WTC11 (cell line): Measurements from ENCODE around the gene RCAN3. TPM values are rescaled to one million over a fixed set of nuclear protein-coding genes. Genes with fewer than 3 reads are reported as not detected.

ENCODE experiments used
- ATAC-seq: fragments of 200-7000 bp; cut with Tn5 transposase; 2 replicates; pipeline ENCODE4 v1.10.0; 2021; ENCODE audit warnings: mild to moderate bottlenecking, moderate library complexity
- CTCF ChIA-PET: fragments of 300-600 bp; sonication (Branson Sonifier 250); formaldehyde crosslinking; loops from one replicate; lab custom pipeline; 2021; ENCODE audit warnings: antibody characterized with exemption; lab: Charles Lee
- POLR2A ChIA-PET: fragments of 350-600 bp; sonication (Branson Sonifier 250); formaldehyde crosslinking; loops from one replicate; lab custom pipeline; 2021; ENCODE audit warnings: antibody characterized with exemption; lab: Charles Lee
- DNase-seq: peaks from one replicate; pipeline ENCODE4 v3.0.0; 2021; ENCODE audit warnings: low spot score
- H3K27ac Mint-ChIP-seq: 2 replicates; pipeline ENCODE4 v1.8.0; 2021; ENCODE audit warnings: mixed read lengths
- H3K27me3 Mint-ChIP-seq: 2 replicates; pipeline ENCODE4 v1.8.0; 2021; ENCODE audit warnings: low read depth, mild to moderate bottlenecking, moderate library complexity, mixed read lengths
- H3K36me3 Mint-ChIP-seq: 2 replicates; pipeline ENCODE4 v1.8.0; 2021; ENCODE audit warnings: mixed read lengths
- H3K4me1 Mint-ChIP-seq: 2 replicates; pipeline ENCODE4 v1.8.0; 2022; ENCODE audit warnings: mixed read lengths
- H3K4me3 Mint-ChIP-seq: 2 replicates; pipeline ENCODE4 v1.8.0; 2021; ENCODE audit warnings: mild to moderate bottlenecking, moderate library complexity, mixed read lengths
- H3K9me3 Mint-ChIP-seq: 2 replicates; pipeline ENCODE4 v1.8.0; 2021; ENCODE audit warnings: mixed read lengths
- CBFB ChIP-seq: sonication (generic); formaldehyde crosslinking; IDR thresholded peaks from 2 replicates; pipeline ENCODE4 v1.8.1; 2022; ENCODE audit warnings: mild to moderate bottlenecking, low read depth, missing genetic modification reagents
- FOXJ3 ChIP-seq: sonication (generic); formaldehyde crosslinking; IDR thresholded peaks from 2 replicates; pipeline ENCODE4 v1.9.0; 2021; ENCODE audit warnings: missing genetic modification reagents, mild to moderate bottlenecking, borderline replicate concordance
- MXD4 ChIP-seq: fragments of 250-450 bp; sonication (Bioruptor Pico); IDR thresholded peaks from 2 replicates; pipeline ENCODE4 v1.8.0; 2021; ENCODE audit warnings: mild to moderate bottlenecking, moderate library complexity, borderline replicate concordance
- SOX15 ChIP-seq: fragments of 250-450 bp; sonication (Bioruptor Pico); IDR thresholded peaks from 2 replicates; pipeline ENCODE4 v1.9.0; 2021; ENCODE audit warnings: mild to moderate bottlenecking
- SP1 ChIP-seq: sonication (generic); formaldehyde crosslinking; conservative IDR thresholded peaks from 2 replicates; pipeline ENCODE4 v1.8.1; 2022; ENCODE audit warnings: missing genetic modification reagents
- ZNF281 ChIP-seq: sonication (generic); formaldehyde crosslinking; IDR thresholded peaks from 2 replicates; pipeline ENCODE4 v1.8.0; 2023; ENCODE audit warnings: mild to moderate bottlenecking, missing genetic modification reagents
- ZNF396 ChIP-seq: fragments of 250-450 bp; sonication (Bioruptor Pico); IDR thresholded peaks from 2 replicates; pipeline ENCODE4 v1.8.0; 2021; ENCODE audit warnings: mild to moderate bottlenecking, moderate library complexity, borderline replicate concordance
- total RNA-seq: library from RNA; stranded (reverse); gene quantifications from 3 replicates; pipeline ENCODE4 v1.2.3, GENCODE V29; 2021
- TF ChIP-seq, protein P1 (sequence below): sonication (generic); formaldehyde crosslinking; IDR thresholded peaks from 2 replicates; pipeline ENCODE4 v1.8.0; 2023; ENCODE audit warnings: missing genetic modification reagents
- TF ChIP-seq, protein P2 (sequence below): sonication (generic); formaldehyde crosslinking; IDR thresholded peaks from 2 replicates; pipeline ENCODE4 v1.8.0; 2022; ENCODE audit warnings: missing genetic modification reagents
- TF ChIP-seq, protein P3 (sequence below): sonication (generic); formaldehyde crosslinking; IDR thresholded peaks from 2 replicates; pipeline ENCODE4 v1.8.1; 2022; ENCODE audit warnings: missing genetic modification reagents, borderline replicate concordance
- TF ChIP-seq, protein P4 (sequence below): fragments of 250-450 bp; sonication (Bioruptor Pico); IDR thresholded peaks from 2 replicates; pipeline ENCODE4 v1.9.0; 2021; ENCODE audit warnings: moderate library complexity, mild to moderate bottlenecking, inconsistent platforms, borderline replicate concordance

Gene RCAN3
- total RNA-seq, 1 experiment from 2014 or later: 23.3 TPM

DNA sequence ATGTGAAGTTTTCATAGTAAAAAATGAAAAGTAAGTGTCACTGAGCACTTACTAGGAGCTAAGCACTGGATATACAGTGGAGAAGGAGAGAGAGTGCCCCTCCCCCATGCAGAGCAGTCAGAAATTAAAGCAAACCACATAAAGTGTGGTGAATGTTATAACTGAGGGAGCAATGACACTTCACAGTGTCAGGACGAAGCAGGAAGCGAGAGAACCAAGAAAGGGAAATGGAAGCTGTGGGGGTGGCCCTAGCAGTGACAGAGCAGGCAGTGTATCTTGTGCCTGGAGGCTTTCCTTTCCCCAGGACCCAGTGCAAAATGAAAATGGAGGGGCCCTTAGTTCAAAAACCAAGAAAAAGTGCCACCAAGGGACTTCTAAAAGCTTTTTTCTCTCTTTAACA, 21.5 kb upstream of the RCAN3 start:
- POLR2A ChIA-PET: no interaction called here
- no peak for DNase-seq
- H3K4me1 Mint-ChIP-seq: peaks cover 20% of the 10 kb centered on the region
- TF ChIP-seq FOXJ3 (CRISPR knock-in tag) (no peak), SOX15 (CRISPR knock-in tag) (no peak), SP1 (CRISPR knock-in tag) (no peak), ZNF396 (CRISPR knock-in tag) (no peak)
- TF ChIP-seq, protein P1, sequence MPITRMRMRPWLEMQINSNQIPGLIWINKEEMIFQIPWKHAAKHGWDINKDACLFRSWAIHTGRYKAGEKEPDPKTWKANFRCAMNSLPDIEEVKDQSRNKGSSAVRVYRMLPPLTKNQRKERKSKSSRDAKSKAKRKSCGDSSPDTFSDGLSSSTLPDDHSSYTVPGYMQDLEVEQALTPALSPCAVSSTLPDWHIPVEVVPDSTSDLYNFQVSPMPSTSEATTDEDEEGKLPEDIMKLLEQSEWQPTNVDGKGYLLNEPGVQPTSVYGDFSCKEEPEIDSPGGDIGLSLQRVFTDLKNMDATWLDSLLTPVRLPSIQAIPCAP (CRISPR knock-in tag): no peak
- TF ChIP-seq, protein P2, sequence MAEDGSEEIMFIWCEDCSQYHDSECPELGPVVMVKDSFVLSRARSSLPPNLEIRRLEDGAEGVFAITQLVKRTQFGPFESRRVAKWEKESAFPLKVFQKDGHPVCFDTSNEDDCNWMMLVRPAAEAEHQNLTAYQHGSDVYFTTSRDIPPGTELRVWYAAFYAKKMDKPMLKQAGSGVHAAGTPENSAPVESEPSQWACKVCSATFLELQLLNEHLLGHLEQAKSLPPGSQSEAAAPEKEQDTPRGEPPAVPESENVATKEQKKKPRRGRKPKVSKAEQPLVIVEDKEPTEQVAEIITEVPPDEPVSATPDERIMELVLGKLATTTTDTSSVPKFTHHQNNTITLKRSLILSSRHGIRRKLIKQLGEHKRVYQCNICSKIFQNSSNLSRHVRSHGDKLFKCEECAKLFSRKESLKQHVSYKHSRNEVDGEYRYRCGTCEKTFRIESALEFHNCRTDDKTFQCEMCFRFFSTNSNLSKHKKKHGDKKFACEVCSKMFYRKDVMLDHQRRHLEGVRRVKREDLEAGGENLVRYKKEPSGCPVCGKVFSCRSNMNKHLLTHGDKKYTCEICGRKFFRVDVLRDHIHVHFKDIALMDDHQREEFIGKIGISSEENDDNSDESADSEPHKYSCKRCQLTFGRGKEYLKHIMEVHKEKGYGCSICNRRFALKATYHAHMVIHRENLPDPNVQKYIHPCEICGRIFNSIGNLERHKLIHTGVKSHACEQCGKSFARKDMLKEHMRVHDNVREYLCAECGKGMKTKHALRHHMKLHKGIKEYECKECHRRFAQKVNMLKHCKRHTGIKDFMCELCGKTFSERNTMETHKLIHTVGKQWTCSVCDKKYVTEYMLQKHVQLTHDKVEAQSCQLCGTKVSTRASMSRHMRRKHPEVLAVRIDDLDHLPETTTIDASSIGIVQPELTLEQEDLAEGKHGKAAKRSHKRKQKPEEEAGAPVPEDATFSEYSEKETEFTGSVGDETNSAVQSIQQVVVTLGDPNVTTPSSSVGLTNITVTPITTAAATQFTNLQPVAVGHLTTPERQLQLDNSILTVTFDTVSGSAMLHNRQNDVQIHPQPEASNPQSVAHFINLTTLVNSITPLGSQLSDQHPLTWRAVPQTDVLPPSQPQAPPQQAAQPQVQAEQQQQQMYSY (CRISPR knock-in tag): no peak
- TF ChIP-seq, protein P3, sequence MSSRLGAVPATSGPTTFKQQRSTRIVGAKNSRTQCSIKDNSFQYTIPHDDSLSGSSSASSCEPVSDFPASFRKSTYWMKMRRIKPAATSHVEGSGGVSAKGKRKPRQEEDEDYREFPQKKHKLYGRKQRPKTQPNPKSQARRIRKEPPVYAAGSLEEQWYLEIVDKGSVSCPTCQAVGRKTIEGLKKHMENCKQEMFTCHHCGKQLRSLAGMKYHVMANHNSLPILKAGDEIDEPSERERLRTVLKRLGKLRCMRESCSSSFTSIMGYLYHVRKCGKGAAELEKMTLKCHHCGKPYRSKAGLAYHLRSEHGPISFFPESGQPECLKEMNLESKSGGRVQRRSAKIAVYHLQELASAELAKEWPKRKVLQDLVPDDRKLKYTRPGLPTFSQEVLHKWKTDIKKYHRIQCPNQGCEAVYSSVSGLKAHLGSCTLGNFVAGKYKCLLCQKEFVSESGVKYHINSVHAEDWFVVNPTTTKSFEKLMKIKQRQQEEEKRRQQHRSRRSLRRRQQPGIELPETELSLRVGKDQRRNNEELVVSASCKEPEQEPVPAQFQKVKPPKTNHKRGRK (CRISPR knock-in tag): no peak
- TF ChIP-seq, protein P4, sequence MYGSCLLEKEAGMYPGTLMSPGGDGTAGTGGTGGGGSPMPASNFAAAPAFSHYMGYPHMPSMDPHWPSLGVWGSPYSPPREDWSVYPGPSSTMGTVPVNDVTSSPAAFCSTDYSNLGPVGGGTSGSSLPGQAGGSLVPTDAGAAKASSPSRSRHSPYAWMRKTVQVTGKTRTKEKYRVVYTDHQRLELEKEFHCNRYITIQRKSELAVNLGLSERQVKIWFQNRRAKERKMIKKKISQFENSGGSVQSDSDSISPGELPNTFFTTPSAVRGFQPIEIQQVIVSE (CRISPR knock-in tag): no peak
- no peak overlapping the region for H3K4me3 Mint-ChIP-seq
- CTCF ChIA-PET: interaction anchor here (0.6 to 2.0 kb wide), 3 partner anchors 66 to 159 kb away, joined by 3 to 13 read pairs (median 5); partner anchors contain the start of gene NIPAL3
- ATAC-seq: peak; percentile 70
- H3K27me3 Mint-ChIP-seq: no peaks in the 10 kb centered on the region
- H3K27ac Mint-ChIP-seq: peak overlapping the region; percentile 62
- H3K36me3 Mint-ChIP-seq: no peaks in the 10 kb centered on the region
- no peaks in the 10 kb centered on the region for H3K9me3 Mint-ChIP-seq

DNA sequence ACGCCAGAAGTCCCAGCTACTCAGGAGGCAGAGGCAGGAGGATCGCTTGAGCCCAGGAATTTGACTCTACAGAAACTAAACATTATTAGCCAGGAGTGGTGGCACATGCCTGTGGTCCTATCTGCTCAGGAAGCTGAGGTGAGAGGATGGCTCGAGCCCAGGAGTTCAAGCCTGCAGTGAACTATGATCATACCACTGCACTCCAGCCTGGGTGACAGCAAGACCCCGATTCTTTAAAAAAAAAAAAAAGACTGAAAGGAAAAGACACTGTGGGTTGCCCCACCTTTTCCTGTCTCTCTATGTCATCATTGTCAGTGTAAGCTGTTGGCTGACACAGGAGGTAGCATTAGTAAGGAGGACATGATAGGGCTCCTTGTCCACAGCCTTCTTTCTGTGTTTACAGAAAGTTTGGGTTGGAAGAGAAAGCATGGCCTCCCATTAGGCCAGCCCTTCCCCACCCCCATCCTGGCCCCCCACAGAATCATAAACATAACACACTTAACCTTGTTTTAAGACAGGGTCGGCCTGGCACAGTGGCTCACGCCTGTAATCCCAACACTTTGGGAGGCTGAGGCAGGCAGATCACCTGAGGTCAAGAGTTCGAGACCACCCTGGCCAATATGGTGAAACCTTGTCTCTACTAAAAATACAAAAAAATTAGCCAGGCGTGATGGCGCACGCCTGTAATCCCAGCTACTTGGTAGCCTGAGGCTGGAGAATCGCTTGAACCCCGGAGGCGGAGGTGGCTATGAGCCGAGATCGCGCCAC, 20.6 kb upstream of the RCAN3 start:
- no peak for ATAC-seq
- POLR2A ChIA-PET: no interaction called here
- no peaks in the 10 kb centered on the region for H3K27me3 Mint-ChIP-seq
- no peaks in the 10 kb centered on the region for H3K36me3 Mint-ChIP-seq
- no peak overlapping the region for H3K4me3 Mint-ChIP-seq
- CTCF ChIA-PET: interaction anchor here (0.6 to 2.0 kb wide), 4 partner anchors 67 to 182 kb away, joined by 3 to 13 read pairs (median 6); partner anchors contain the start of gene NIPAL3
- peaks cover 18% of the 10 kb centered on the region for H3K4me1 Mint-ChIP-seq
- no peak for TF ChIP-seq MXD4
- TF ChIP-seq CBFB (CRISPR knock-in tag): no peak
- TF ChIP-seq, protein P3 (CRISPR knock-in tag): no peak
- no peak for TF ChIP-seq ZNF281
- TF ChIP-seq, all 79 proteins: peak for 0
- no peak for DNase-seq
- H3K27ac Mint-ChIP-seq: peak overlapping the region; percentile 52; the same call in 1 of the 2 replicates
- no peaks in the 10 kb centered on the region for H3K9me3 Mint-ChIP-seq
